GM12878 (cell line): ENCODE results near the gene CTSF. TPM values are rescaled to one million over a fixed set of nuclear protein-coding genes. Genes with fewer than 3 reads are reported as not detected.

Experiments used
- ATAC-seq: fragments of 200-7000 bp; cut with Tn5 transposase; 3 replicates; pipeline ENCODE4 v1.9.1; 2020; ENCODE audit warnings: mild to moderate bottlenecking, moderate library complexity
- BruUV-seq: library from RNA; stranded (reverse); fragments of 400-500 nt; replicated peaks from 2 replicates; lab custom pipeline; 2021; lab: Mats Ljungman, UMichigan
- CTCF ChIA-PET: fragments of 300-600 bp; sonication (Branson Sonifier 250); formaldehyde crosslinking; extraction: SDS; loops from one replicate; lab custom pipeline; 2021; ENCODE audit warnings: inconsistent platforms; lab: Yijun Ruan, JAX
- POLR2A ChIA-PET: fragments of 350-600 bp; formaldehyde crosslinking; extraction: SDS; loops from one replicate; lab custom pipeline; 2021; ENCODE audit warnings: inconsistent platforms; lab: Charles Lee
- RAD21 ChIA-PET: fragments of 300-600 bp; sonication (Branson Sonifier 250); formaldehyde crosslinking; loops from one replicate; lab custom pipeline; 2023; ENCODE audit warnings: antibody characterized with exemption; ENCODE audit not compliant: unreplicated experiment; lab: Charles Lee
- SMC1A ChIA-PET: fragments of 300-600 bp; sonication (Branson Sonifier 250); formaldehyde crosslinking; loops from one replicate; lab custom pipeline; 2023; ENCODE audit not compliant: unreplicated experiment, uncharacterized antibody; lab: Charles Lee
- DNase-seq: peaks from one replicate; pipeline ENCODE4 v3.0.0-alpha.2; 2011; ENCODE audit warnings: low read depth, low spot score
- FAIRE-seq: peaks from 3 replicates; lab custom pipeline; 2011; peaks lifted over from hg19 to GRCh38; lab: Jason Lieb, UNC
- H2AFZ ChIP-seq: 2 replicates; pipeline ENCODE4 v1.6.0; 2011; ENCODE audit warnings: low read depth, low read length, control low read depth; ENCODE audit not compliant: control insufficient read depth
- H3K27ac ChIP-seq: 2 replicates; pipeline ENCODE4 v1.5.1; 2011; ENCODE audit warnings: control low read depth; ENCODE audit not compliant: control insufficient read depth, insufficient read depth
- H3K27me3 ChIP-seq, 2 experiments: replicated peaks in 1 of 2; 2 replicates each; pipeline versions ENCODE4 v1.6.0 to v1.6.1; 2011; ENCODE audit warnings: low read length in 1 of 2; ENCODE audit not compliant: control insufficient read depth in 2 of 2, insufficient read depth in 2 of 2
- H3K36me3 ChIP-seq, 2 experiments: 2 replicates each; pipeline ENCODE4 v1.5.1; 2011; ENCODE audit warnings: low read length in 1 of 2; ENCODE audit not compliant: control insufficient read depth in 2 of 2, insufficient read depth in 2 of 2
- H3K4me1 ChIP-seq: 2 replicates; pipeline ENCODE4 v1.6.1; 2011; ENCODE audit warnings: mild to moderate bottlenecking, low read length, moderate library complexity, mixed read lengths; ENCODE audit not compliant: control insufficient read depth, insufficient read depth
- H3K4me2 ChIP-seq: 2 replicates; pipeline ENCODE4 v1.6.0; 2011; ENCODE audit warnings: control low read depth; ENCODE audit not compliant: control insufficient read depth, insufficient read depth
- H3K4me3 ChIP-seq: fragments of 200-600 bp; sonication (generic); 2 replicates; pipeline ENCODE4 v1.5.1; 2016
- H3K79me2 ChIP-seq: 2 replicates; pipeline ENCODE4 v1.6.0; 2011; ENCODE audit warnings: low read length; ENCODE audit not compliant: control insufficient read depth, insufficient read depth
- H3K9ac ChIP-seq: 2 replicates; pipeline ENCODE4 v1.8.0; 2011; ENCODE audit warnings: low read length, control low read depth, mixed read lengths; ENCODE audit not compliant: control insufficient read depth, insufficient read depth
- H3K9me3 ChIP-seq: replicated peaks from 3 replicates; pipeline ENCODE4 v1.5.1; 2011; ENCODE audit warnings: mild to moderate bottlenecking, low read length; ENCODE audit not compliant: control insufficient read depth, insufficient read depth
- H4K20me1 ChIP-seq: 2 replicates; pipeline ENCODE4 v1.6.0; 2011; ENCODE audit not compliant: control insufficient read depth, insufficient read depth
- EGR1 ChIP-seq, 2 experiments: IDR thresholded peaks; 1 replicate in 1 of 2; 2 replicates in 1 of 2; pipeline ENCODE4 v1.6.1; 2011 to 2012; ENCODE audit warnings: low read depth in 2 of 2, low read length in 2 of 2, borderline replicate concordance in 1 of 2, mild to moderate bottlenecking in 1 of 2, moderate library complexity in 1 of 2
- WGBS: methylation state at CpG from one replicate; pipeline ENCODE4 v1.1.6; 2016; ENCODE audit warnings: low lambda C conversion rate; ENCODE audit not compliant: insufficient replicate concordance, insufficient coverage; ENCODE audit errors: missing lambda C conversion rate; 5-methylcytosine and 5-hydroxymethylcytosine counted together
- in situ Hi-C: fragments of 300-500 bp; cut with MboI; formaldehyde crosslinking; loops from 9 replicates; pipeline ENCODE4 v1.14.3; 2018; ENCODE audit warnings: mixed read lengths
- intact Hi-C: fragments of 100-400 bp; cut with micrococcal nuclease; formaldehyde crosslinking; loops from one replicate; pipeline ENCODE4 v1.14.2; 2022; ENCODE audit not compliant: unreplicated experiment
- polyA plus RNA-seq, 11 experiments: library from polyadenylated mRNA; depleted of rRNA in 4 of 11; unstranded in 6 of 11; stranded (reverse) in 5 of 11; fragments of >200 nt; fragmentation: Nextera tagmentation in 4 of 11; fragmentation: Illumina TruSeq in 1 of 11; extraction: Ambion mirVana in 4 of 11; extraction: Trizol in 1 of 11; gene quantifications; 1 replicate in 1 of 11; 2 replicates in 10 of 11; pipeline versions ENCODE4 v1.2.1 to v1.2.3, GENCODE V29; 2011 to 2016; ENCODE audit warnings: inconsistent platforms in 2 of 11, missing spikeins in 2 of 11, low read depth in 1 of 11
- total RNA-seq, 4 experiments: library from RNA; depleted of rRNA in 3 of 4; stranded (reverse); fragments of >200 nt in 3 of 4; fragmentation: Illumina TruSeq in 1 of 4; extraction: Trizol in 1 of 4; gene quantifications; 2 replicates each; pipeline versions ENCODE4 v1.2.1 to v1.2.3, GENCODE V29; 2013 to 2021
- TF ChIP-seq, protein P1 (sequence below): fragments of 450-650 bp; IDR thresholded peaks from 2 replicates; pipeline ENCODE4 v1.6.1; 2017; ENCODE audit warnings: antibody characterized with exemption, mild to moderate bottlenecking, moderate library complexity
- TF ChIP-seq, protein P2 (sequence below): IDR thresholded peaks from 2 replicates; pipeline ENCODE4 v1.6.1; 2012; ENCODE audit warnings: low read depth, low read length, improper control_type of control experiment

The CTSF gene
- total and polyA plus RNA-seq, 10 of the 15 experiments (the other 5 are each of a cell fraction or from before 2014, with no cell fraction given) = 0.11 to 0.41 (median 0.26) TPM; not detected in 4

DNA sequence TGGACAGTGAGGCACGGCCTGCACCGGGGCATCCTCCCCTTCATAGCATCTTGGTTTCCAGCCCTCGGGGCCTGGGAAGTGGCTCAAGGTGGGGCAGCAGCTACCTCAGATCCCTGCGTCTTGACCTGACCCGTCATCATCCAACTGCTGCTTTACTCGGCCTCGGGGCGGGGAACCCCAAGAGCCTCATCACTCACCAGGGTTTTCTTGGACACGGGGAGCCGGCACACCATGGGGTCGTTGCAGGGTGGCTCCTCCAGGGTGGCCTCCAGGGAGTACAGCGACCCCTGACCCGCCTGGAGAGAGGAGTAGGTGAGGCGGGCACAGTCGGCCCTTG, 651 bp downstream of the CTSF start:
- Histone ChIP-seq H3K27ac (no peak overlapping the region), H3K4me3 (no peak overlapping the region; the same call in 1 of the 2 replicates), H3K4me2 (peak overlapping the region; percentile 75; the same call in 1 of the 2 replicates), H3K9me3 (no peaks in the 10 kb centered on the region), H4K20me1 (no peaks in the 10 kb centered on the region), H3K36me3 (no peaks in the 10 kb centered on the region), H3K79me2 (no peaks in the 10 kb centered on the region), H3K9ac (no peak overlapping the region), H3K27me3 (peaks cover 0 to 6% of the 10 kb centered on the region in 2 experiments; a peak in 3 of 4 replicates), H3K4me1 (no peaks in the 10 kb centered on the region), H2AFZ (no peak overlapping the region)
- WGBS = 66% methylated on average over 15 of the region's 15 CpGs
- RAD21 ChIA-PET = no interaction called here
- ATAC-seq (no peak), FAIRE-seq (no peak), DNase-seq (no peak)
- CTCF ChIA-PET = interaction anchor here (0.7 to 2.5 kb wide), 3 partner anchors 12 to 110 kb away, joined by 3 to 10 read pairs (median 4); partner anchors contain the start of genes CCDC87, CCS and RBM4B
- intact Hi-C loops (no loop called here), in situ Hi-C loops (no loop called here)
- SMC1A ChIA-PET = interaction anchor here (1.4 to 1.9 kb wide), 2 partner anchors 10 to 22 kb away, joined by 3 to 4 read pairs; partner anchors contain the start of gene ZDHHC24
- TF ChIP-seq, protein P1, sequence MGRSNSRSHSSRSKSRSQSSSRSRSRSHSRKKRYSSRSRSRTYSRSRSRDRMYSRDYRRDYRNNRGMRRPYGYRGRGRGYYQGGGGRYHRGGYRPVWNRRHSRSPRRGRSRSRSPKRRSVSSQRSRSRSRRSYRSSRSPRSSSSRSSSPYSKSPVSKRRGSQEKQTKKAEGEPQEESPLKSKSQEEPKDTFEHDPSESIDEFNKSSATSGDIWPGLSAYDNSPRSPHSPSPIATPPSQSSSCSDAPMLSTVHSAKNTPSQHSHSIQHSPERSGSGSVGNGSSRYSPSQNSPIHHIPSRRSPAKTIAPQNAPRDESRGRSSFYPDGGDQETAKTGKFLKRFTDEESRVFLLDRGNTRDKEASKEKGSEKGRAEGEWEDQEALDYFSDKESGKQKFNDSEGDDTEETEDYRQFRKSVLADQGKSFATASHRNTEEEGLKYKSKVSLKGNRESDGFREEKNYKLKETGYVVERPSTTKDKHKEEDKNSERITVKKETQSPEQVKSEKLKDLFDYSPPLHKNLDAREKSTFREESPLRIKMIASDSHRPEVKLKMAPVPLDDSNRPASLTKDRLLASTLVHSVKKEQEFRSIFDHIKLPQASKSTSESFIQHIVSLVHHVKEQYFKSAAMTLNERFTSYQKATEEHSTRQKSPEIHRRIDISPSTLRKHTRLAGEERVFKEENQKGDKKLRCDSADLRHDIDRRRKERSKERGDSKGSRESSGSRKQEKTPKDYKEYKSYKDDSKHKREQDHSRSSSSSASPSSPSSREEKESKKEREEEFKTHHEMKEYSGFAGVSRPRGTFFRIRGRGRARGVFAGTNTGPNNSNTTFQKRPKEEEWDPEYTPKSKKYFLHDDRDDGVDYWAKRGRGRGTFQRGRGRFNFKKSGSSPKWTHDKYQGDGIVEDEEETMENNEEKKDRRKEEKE = no peak
- TF ChIP-seq, protein P2, sequence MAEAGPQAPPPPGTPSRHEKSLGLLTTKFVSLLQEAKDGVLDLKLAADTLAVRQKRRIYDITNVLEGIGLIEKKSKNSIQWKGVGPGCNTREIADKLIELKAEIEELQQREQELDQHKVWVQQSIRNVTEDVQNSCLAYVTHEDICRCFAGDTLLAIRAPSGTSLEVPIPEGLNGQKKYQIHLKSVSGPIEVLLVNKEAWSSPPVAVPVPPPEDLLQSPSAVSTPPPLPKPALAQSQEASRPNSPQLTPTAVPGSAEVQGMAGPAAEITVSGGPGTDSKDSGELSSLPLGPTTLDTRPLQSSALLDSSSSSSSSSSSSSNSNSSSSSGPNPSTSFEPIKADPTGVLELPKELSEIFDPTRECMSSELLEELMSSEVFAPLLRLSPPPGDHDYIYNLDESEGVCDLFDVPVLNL = no peak
- no peak for TF ChIP-seq EGR1 (IDR thresholded peaks at IDR 0.05; ENCODE audit: borderline replicate concordance in 1 of 2, low read depth in 2 of 2, low read length in 2 of 2)
- no TSS peak for BruUV-seq
- POLR2A ChIA-PET = interaction anchor here (1.2 kb wide), 2 partner anchors 26 to 111 kb away, joined by 3 read pairs; no protein-coding TSS in a partner anchor
